ENCODE results near the gene CADM2.

GRCh38 chr3:86104154-86104553, 1145.4 kb downstream of the CADM2 start:
- no peak for TF ChIP-seq CTCF (IDR thresholded peaks at IDR 0.05)
- TF ChIP-seq ZFX (IDR thresholded peaks at IDR 0.05; ENCODE audit: borderline replicate concordance): no peak
